EH (cell line): ENCODE measurements around the gene ULBP2.
"Not testable (repeated sequence)": the region's sequence is repeated elsewhere in the genome, so short reads cannot be mapped to it uniquely, and the experiment has no call there.

Experiments used
- DNase-seq: peaks from one replicate; pipeline ENCODE4 v3.0.0-alpha.2; 2015; ENCODE audit warnings: low read depth

Gene ULBP2

GRCh38 chr6:149909701-149910470 lies 31.9 kb upstream of the ULBP2 start:
- no peak for DNase-seq

- no peak for DNase-seq
Measured at GRCh38 chr6:149910721-149911151, 31.1 kb upstream of the ULBP2 start.

GRCh38 chr6:149912680-149913079 lies 29.1 kb upstream of the ULBP2 start:
- DNase-seq: not testable (repeated sequence)

GRCh38 chr6:149913085-149913484 lies 28.7 kb upstream of the ULBP2 start:
- no peak for DNase-seq

GRCh38 chr6:149913540-149914240 lies 28.1 kb upstream of the ULBP2 start:
- DNase-seq: no peak

- no peak for DNase-seq
Measured at GRCh38 chr6:149915970-149916865, 25.6 kb upstream of the ULBP2 start.

GRCh38 chr6:149917679-149918078 lies 24.1 kb upstream of the ULBP2 start:
- no peak for DNase-seq

GRCh38 chr6:149918151-149918905 lies 23.5 kb upstream of the ULBP2 start:
- no peak for DNase-seq

- DNase-seq: not testable (repeated sequence)
Measured at GRCh38 chr6:149919126-149919833, 22.5 kb upstream of the ULBP2 start.

GRCh38 chr6:149919834-149920225 lies 22.0 kb upstream of the ULBP2 start:
- no peak for DNase-seq

GRCh38 chr6:149921361-149921760 lies 20.5 kb upstream of the ULBP2 start:
- no peak for DNase-seq

- DNase-seq: not testable (repeated sequence)
Measured at GRCh38 chr6:149922091-149922490, 19.7 kb upstream of the ULBP2 start.

- peak; percentile 96 for DNase-seq
Measured at GRCh38 chr6:149922642-149923326, 19.0 kb upstream of the ULBP2 start, which contains the start of gene RAET1G. TSS of gene RAET1G (minus strand) at chr6:149923121. CDS start at chr6:149923010, 111 bp downstream.

- DNase-seq: no peak
Measured at GRCh38 chr6:149923327-149923986, 18.4 kb upstream of the ULBP2 start.

GRCh38 chr6:149924206-149924932 lies 17.4 kb upstream of the ULBP2 start:
- DNase-seq: no peak

GRCh38 chr6:149924933-149925252 lies 16.9 kb upstream of the ULBP2 start:
- DNase-seq: no peak

GRCh38 chr6:149925253-149925973 lies 16.4 kb upstream of the ULBP2 start:
- DNase-seq: peak; percentile 38

GRCh38 chr6:149925974-149926777 lies 15.6 kb upstream of the ULBP2 start:
- peak; percentile 80 for DNase-seq
